Esophagus squamous epithelium (tissue), 4 donors: ENCODE data around the gene PTPRM.

Experiments
- CTCF ChIP-seq, 6 experiments: fragments of 450-650 bp in 4 of 6; fragments of 200-600 bp in 2 of 6; sonication (generic) in 2 of 6; IDR thresholded peaks; one replicate each; pipeline ENCODE4 v1.5.1; 2016 to 2019; ENCODE audit warnings: antibody characterized with exemption in 6 of 6, mild to moderate bottlenecking in 4 of 6, moderate library complexity in 4 of 6
- POLR2A ChIP-seq, 4 donors: fragments of 450-650 bp; IDR thresholded peaks; one replicate each; pipeline ENCODE4 v1.6.1; 2017; ENCODE audit warnings: antibody characterized with exemption in 4 of 4, mild to moderate bottlenecking in 4 of 4, moderate library complexity in 3 of 4

GRCh38 chr18:8428951-8429350 is 861.8 kb downstream of the PTPRM start:
- no peak for TF ChIP-seq CTCF (IDR thresholded peaks at IDR 0.05)
- no peak for TF ChIP-seq POLR2A (IDR thresholded peaks at IDR 0.05)
